ENCODE measurements around the gene HSPD1. TPM values are rescaled to one million over a fixed set of nuclear protein-coding genes. Genes with fewer than 3 reads are reported as not detected.

HSPD1 gene
- total RNA-seq, 1 experiment from 2014 or later = 708 TPM

Other genes with a start within 250 kb of the HSPD1 start
- 8.7 and 16.2 TPM in 2 replicates for gene ANKRD44, start 189.1 kb downstream of the HSPD1 start, total RNA-seq (2014; rRNA removed; shearing (Covaris generic))
- 271 and 314 TPM in 2 replicates for gene SF3B1, start 64.8 kb downstream of the HSPD1 start, total RNA-seq (2014; rRNA removed; shearing (Covaris generic))
- 48.9 and 57.6 TPM in 2 replicates for gene COQ10B, start 46.3 kb downstream of the HSPD1 start, total RNA-seq (2014; rRNA removed; shearing (Covaris generic))
- gene HSPE1, start 539 bp upstream of the HSPD1 start, total RNA-seq (2014; rRNA removed; shearing (Covaris generic)) = 375 and 548 TPM in 2 replicates
- gene MOB4, start 16.2 kb upstream of the HSPD1 start, total RNA-seq (2014; rRNA removed; shearing (Covaris generic)) = 94.3 and 96.9 TPM in 2 replicates
- 0.12 TPM in 1 of 2 replicates, not detected in the other for gene RFTN2, start 175.7 kb upstream of the HSPD1 start, total RNA-seq (2014; rRNA removed; shearing (Covaris generic))
- gene MARS2, start 205.5 kb upstream of the HSPD1 start, total RNA-seq (2014; rRNA removed; shearing (Covaris generic)) = 3.5 and 5.6 TPM in 2 replicates

All from A172 (cell line).